ENCODE measurements around the gene SELPLG.

- TF ChIP-seq, protein P1, sequence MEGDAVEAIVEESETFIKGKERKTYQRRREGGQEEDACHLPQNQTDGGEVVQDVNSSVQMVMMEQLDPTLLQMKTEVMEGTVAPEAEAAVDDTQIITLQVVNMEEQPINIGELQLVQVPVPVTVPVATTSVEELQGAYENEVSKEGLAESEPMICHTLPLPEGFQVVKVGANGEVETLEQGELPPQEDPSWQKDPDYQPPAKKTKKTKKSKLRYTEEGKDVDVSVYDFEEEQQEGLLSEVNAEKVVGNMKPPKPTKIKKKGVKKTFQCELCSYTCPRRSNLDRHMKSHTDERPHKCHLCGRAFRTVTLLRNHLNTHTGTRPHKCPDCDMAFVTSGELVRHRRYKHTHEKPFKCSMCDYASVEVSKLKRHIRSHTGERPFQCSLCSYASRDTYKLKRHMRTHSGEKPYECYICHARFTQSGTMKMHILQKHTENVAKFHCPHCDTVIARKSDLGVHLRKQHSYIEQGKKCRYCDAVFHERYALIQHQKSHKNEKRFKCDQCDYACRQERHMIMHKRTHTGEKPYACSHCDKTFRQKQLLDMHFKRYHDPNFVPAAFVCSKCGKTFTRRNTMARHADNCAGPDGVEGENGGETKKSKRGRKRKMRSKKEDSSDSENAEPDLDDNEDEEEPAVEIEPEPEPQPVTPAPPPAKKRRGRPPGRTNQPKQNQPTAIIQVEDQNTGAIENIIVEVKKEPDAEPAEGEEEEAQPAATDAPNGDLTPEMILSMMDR (IDR thresholded peaks at IDR 0.05) = no peak
- TF ChIP-seq EZH2 (IDR thresholded peaks at IDR 0.05; ENCODE audit: borderline replicate concordance, insufficient read depth, low read depth, low read length, poor library complexity, severe bottlenecking) = no peak
Measured at GRCh38 chr12:108584456-108585065, 49.1 kb downstream of the SELPLG start.
